Right renal pelvis (tissue), 4 donors: ENCODE data around the gene IRF9. TPM values are rescaled to one million over a fixed set of nuclear protein-coding genes. Genes with fewer than 3 reads are reported as not detected.
"Not testable (repeated sequence)": the region's sequence is repeated elsewhere in the genome, so short reads cannot be mapped to it uniquely, and the experiment has no call there.

Source experiments
- DNase-seq, 4 donors: peaks; one replicate each; pipeline ENCODE4 v3.0.0-alpha.2; 2013; ENCODE audit warnings: low read depth in 4 of 4, low spot score in 3 of 4, missing footprints in 1 of 4
- polyA plus RNA-seq, 4 donors: library from polyadenylated mRNA; unstranded; fragments of 120-200 nt; gene quantifications; one replicate each; pipeline ENCODE4 v1.2.1, GENCODE V29; 2013; ENCODE audit not compliant: insufficient read length in 4 of 4

The IRF9 gene
- polyA plus RNA-seq, 4 donors = 45.4 to 65.2 (median 60.4) TPM

- DNase-seq = peak; percentile 89 to 93 (median 93)
Measured at GRCh38 chr14:24188251-24189058, 27.4 kb downstream of the IRF9 start, which contains the start of gene IPO4. IPO4 (minus strand) TSS chr14:24188816; CDS start chr14:24188787, 29 bp downstream.

GRCh38 chr14:24189059-24189375 is 28.0 kb downstream of the IRF9 start:
- DNase-seq = no peak

DNA sequence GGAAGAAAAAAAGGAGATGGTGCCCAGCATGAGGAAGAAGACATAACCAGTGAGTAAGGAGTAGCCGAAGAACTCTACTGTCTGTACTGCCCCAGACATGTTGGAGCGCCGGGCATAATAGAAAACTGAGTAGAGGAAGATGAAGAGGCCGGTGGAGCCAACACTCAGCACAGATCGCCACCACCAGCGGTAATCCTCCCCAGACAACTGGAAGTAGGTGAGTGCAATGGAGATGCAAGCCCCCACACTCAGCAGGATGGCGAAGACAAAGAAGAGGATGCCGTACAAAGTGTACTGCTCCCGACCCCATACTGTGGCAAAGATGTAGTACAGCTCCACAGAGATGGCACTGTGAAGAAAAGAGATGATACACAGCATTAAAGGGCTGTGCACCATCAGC is 28.4 kb downstream of the IRF9 start:
- DNase-seq = no peak

DNA sequence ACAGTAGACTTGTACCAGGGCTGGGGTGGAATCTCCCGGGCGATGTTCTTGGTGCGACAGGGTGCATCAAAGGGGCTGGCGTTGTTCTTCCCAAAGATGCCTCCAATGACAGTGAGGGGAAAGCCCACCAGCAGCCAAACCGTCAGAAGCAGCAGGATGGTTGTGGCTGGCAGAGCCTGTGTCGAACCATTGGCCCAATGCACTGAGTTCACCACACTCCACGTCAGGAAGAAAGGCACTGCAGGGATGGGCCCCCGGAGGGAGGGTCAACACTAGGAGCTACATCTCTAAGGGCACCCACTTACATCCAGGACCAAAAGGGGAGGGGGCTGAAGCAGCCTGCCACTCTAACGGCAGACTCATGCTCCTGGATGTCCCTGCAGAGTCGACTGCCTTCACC is 29.4 kb downstream of the IRF9 start:
- no peak for DNase-seq

DNA sequence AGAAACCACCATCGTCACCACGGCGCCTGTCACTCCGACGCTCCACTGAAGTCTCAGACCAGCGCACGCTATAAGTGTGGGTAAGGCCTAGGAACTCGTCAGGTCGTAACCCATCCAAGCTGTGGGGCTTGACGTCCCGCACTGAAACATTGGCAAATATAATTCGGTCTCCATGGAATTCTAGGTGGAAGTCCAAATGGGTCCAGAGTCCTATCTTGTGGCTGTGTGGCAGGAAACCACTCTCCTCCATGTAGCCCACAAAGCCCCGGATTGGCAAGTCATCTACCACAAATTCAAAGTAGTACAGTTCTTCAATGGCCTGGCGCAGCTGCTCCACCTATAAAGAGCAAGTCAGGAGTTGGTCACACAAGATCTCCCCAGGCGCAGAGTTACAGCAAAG is 31.9 kb downstream of the IRF9 start:
- DNase-seq = no peak

DNA sequence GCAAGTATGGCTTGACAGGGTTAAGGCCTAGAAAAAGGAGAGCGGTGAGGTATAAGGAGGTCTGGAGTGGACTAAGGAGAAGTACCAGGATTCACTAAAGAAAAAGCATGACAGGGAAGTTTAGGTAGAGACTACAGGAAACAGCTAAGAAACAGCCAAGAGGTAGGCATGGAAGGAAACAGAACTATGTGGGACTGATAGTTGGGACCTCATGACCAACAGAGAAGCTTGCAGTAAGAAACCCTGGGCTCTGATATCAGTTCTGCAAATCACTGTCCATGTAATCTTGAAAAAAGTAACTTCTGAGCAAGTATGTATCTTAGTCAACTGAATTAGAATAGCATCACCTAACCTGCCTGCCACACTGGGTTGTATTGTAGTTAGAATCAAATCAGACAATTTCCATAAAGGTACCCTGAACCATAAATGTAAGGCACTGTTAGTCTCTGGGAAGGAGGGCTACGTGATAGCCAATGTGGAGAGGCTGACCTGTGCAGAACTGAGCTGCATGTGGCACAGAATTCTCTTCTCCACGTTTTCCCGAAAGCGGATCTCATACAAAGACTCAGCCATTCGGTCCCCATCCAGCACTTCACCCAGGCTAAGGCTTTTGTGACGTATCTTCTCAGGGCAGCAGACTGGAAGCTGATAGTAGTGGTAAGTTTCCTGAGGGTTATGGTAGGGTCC is 33.3 kb downstream of the IRF9 start:
- no peak for DNase-seq

GRCh38 chr14:24194873-24195185 is 33.8 kb downstream of the IRF9 start:
- no peak for DNase-seq

- DNase-seq = peak in 3 of 4 donors; percentile 77 to 87 (median 77)
Measured at GRCh38 chr14:24195186-24196070, 34.4 kb downstream of the IRF9 start, which contains the start of gene TM9SF1. TM9SF1 (minus strand) TSS chr14:24195441; CDS start chr14:24195019, 422 bp downstream.

DNA sequence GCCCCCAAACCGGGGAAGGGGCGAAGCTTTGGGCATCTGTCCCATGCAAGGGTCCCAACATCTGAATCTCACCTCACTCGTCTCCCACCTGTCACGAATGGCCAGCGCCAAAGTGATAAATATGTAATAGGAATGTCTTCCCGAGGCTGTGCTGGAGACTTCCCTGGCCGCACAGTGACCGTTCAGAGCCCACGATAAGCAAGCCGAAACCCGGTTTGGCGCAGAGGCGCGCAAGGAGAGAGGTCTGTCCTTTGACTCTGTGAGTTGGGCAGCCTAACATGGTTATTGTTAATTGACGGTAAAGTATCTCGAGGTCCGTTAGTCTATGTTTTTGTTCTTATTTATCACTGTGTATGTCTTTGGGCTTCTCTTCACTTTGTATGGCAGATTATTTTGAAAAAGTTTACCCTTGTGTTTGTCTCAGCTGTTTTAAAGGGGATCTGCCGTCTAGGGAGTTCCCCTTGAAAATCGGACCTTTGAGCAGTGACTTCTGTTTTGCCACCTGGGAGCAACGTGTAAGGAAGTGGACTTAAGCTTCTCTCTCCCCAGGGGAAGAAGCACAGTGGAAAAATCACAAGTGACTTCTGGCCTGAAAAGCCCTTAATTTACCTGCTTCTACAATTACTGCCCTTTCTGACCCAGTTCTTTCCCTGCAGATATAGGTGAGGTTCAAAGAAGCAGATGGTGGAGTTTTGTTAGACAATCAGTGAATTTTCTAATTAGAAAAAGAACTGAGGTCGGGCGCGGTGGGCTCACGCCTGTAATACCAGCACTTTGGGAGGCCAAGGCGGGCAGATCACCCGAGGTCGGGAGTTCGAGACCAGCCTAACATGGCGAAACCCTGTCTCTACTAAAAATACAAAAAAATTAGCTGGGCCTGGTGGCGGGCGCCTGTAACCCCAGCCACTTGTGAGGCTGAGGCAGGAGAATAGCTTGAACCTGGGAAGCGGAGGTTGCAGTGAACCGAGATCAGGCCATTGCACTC is 35.3 kb downstream of the IRF9 start:
- peak in 1 of 4 donors; percentile 28 for DNase-seq

DNA sequence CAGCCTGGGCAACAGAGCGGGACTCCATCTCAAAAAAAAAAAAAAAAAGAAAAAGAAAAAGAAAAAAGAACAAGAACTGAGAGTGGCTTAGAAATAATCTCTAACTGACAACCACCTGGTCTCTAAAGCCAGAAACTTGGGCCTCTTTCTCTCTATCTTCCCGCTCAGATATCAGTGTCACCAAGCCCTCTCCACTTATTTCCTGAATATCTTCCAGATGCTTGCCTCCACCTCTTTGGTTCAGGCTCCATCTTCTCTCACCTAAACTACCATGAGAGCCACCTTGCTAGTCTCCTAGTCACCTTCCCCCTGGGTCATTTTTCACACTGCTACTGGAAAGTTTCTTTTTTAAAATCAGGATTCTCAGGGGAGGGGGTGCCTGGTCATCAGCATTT is 36.0 kb downstream of the IRF9 start:
- DNase-seq = no peak

DNA sequence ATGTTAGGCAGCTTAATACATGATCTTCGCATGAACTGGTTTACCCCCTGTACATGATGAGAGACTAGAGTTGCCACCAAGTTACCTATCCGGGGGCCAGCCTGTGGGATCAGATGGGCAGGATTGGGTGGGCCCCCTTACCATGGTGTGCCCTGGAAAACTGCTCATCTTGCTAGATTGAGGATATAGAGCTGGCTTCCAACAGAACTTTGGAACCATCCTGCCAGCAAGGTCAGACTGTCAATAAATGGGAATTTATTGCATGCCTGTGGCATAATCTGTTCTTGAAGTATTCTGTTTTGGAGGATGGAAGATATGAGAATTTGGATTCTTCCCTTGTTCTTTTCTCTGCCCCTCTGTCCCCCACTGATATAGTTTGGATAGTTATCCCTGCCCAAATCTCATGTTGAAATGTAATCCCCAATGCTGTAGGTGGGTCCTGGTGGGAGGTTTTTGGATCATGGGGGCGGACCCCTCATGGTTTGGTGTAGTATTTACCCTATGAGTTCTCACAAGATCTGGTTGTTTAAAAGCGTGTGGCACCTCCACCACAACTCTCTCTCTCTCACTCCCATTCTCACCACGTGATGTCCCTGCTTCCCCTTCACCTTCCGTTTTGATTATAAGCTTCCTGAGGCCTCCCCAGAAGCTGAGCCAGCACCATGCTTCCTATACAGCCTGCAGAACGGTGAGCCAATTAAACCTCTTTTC is 37.9 kb downstream of the IRF9 start:
- no peak for DNase-seq

- not testable (repeated sequence) for DNase-seq
Measured at GRCh38 chr14:24202538-24202937, 41.5 kb downstream of the IRF9 start.

DNA sequence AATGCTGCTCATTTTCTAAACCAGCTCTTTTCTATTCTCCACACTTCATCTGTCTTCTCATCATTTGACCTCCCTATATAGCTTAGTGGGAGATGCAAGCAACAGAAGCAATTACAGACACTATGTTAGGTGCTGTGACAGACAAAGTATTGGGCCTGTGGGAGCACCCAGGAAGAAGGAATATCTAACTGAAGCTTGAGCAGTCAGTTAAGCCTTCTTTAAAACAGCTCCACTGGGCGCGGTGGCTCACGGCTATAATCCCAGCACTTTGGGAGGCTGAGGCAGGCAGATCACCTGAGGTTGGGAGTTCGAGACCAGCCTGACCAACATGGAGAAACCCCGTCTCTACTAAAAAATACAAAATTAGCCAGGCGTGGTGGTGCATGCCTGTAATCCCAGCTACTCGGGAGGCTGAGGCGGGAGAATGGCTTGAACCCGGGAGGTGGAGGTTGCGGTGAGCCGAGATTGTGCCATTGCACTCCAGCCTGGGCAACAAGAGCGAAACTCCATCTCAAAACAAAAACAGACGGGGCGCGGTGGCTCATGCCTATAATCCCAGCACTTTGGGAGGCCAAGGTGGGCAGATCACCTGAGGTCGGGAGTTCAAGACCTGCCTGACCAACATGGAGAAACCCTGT is 42.3 kb downstream of the IRF9 start:
- not testable (repeated sequence) for DNase-seq

- DNase-seq = no peak
Measured at GRCh38 chr14:24204163-24205146, 43.4 kb downstream of the IRF9 start.

DNA sequence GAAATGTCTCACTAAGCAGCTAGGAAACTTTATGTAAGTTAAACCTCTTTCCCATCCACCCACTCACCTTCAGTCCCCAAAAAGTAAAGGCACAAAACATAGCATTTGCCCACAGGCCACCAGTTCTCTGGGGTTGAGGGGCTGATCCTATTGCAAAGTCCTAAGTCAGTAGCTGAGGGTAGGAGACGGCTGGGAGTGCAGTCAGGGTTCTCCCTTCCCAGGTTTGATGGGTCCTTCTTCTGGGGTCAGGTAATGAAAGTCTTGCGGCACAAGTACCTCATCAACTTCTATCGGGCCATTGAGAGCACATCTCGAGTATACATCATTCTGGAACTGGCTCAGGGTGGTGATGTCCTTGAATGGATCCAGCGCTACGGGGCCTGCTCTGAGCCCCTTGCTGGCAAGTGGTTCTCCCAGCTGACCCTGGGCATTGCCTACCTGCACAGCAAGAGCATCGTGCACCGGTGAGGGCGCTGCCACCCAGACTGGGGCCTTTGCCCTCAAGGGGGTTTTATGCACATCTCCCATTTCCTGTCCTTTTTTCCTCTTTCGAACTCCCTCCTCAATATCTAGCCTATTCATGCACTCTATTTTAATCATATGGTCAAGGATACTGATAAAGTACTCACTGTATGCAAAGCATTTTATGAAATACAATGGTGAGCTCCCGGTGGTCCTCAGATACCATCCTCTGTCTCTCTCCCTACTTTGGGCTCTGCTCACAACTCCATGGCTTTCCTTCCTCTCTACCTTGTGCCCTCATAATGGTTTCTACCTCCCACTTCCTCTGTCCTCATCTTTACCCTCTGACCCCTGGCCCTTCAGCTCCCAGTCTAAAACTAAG is 45.4 kb downstream of the IRF9 start:
- no peak for DNase-seq

DNA sequence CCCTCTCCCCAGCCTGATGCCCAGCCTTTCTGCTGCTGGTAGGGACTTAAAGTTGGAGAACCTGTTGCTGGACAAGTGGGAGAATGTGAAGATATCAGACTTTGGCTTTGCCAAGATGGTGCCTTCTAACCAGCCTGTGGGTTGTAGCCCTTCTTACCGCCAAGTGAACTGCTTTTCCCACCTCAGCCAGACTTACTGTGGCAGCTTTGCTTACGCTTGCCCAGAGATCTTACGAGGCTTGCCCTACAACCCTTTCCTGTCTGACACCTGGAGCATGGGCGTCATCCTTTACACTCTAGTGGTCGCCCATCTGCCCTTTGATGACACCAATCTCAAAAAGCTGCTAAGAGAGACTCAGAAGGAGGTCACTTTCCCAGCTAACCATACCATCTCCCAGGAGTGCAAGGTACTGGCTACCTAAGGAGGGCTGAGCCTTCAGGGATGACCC is 46.1 kb downstream of the IRF9 start:
- DNase-seq = no peak

- DNase-seq = no peak
Measured at GRCh38 chr14:24207625-24208024, 46.6 kb downstream of the IRF9 start.
